H1 (cell line): ENCODE data around the gene MAPRE3. TPM values are rescaled to one million over a fixed set of nuclear protein-coding genes. Genes with fewer than 3 reads are reported as not detected.

Experiments
- CTCF ChIA-PET: fragments of 300-600 bp; sonication (Branson Sonifier 250); formaldehyde crosslinking; loops from one replicate; lab custom pipeline; 2021; ENCODE audit not compliant: partially characterized antibody; lab: Charles Lee
- POLR2A ChIA-PET: fragments of 300-600 bp; sonication (Branson Sonifier 250); formaldehyde crosslinking; loops from one replicate; lab custom pipeline; 2021; ENCODE audit warnings: inconsistent platforms; ENCODE audit not compliant: partially characterized antibody; lab: Charles Lee
- DNase-seq, 2 experiments: peaks; one replicate each; pipeline versions ENCODE4 v3.0.0 to v3.0.0-alpha.2; 2010 to 2022; ENCODE audit warnings: low spot score in 2 of 2, low read depth in 1 of 2, mixed read lengths in 1 of 2
- FAIRE-seq: peaks from 2 replicates; lab custom pipeline; 2011; peaks lifted over from hg19 to GRCh38; lab: Jason Lieb, UNC
- H2AFZ ChIP-seq: 2 replicates; pipeline ENCODE4 v1.8.1; 2012; ENCODE audit warnings: low read length, inconsistent platforms
- H2AK5ac ChIP-seq: 2 replicates; pipeline ENCODE4 v1.6.1; 2013; ENCODE audit warnings: low read depth, low read length
- H2BK120ac ChIP-seq: replicated peaks from 2 replicates; pipeline ENCODE3; 2013; ENCODE audit warnings: low read depth, low read length, inconsistent platforms
- H2BK12ac ChIP-seq: 2 replicates; pipeline ENCODE4 v1.6.1; 2013; ENCODE audit warnings: low read depth, low read length
- H2BK15ac ChIP-seq: 2 replicates; pipeline ENCODE4 v1.6.1; 2013; ENCODE audit warnings: low read length
- H2BK20ac ChIP-seq: 2 replicates; pipeline ENCODE4 v1.6.1; 2013; ENCODE audit warnings: low read length
- H2BK5ac ChIP-seq: 2 replicates; pipeline ENCODE4 v1.6.1; 2013; ENCODE audit warnings: low read depth, low read length
- H3K14ac ChIP-seq: 2 replicates; pipeline ENCODE4 v1.6.1; 2013; ENCODE audit warnings: inconsistent platforms; ENCODE audit not compliant: insufficient read length
- H3K18ac ChIP-seq: 2 replicates; pipeline ENCODE4 v1.6.1; 2013; ENCODE audit warnings: low read length; ENCODE audit errors: extremely low read depth
- H3K23ac ChIP-seq: 2 replicates; pipeline ENCODE4 v1.6.1; 2013; ENCODE audit warnings: inconsistent platforms; ENCODE audit not compliant: insufficient read length
- H3K23me2 ChIP-seq: 2 replicates; pipeline ENCODE4 v1.6.1; 2013; ENCODE audit warnings: low read depth, low read length
- H3K27ac ChIP-seq: 2 replicates; pipeline ENCODE4 v1.6.1; 2011; ENCODE audit warnings: low read depth, low read length, inconsistent platforms
- H3K27me3 ChIP-seq, 4 experiments: replicated peaks in 1 of 4; 1 replicate in 1 of 4; 2 replicates in 3 of 4; pipeline versions ENCODE4 v1.6.1 to v1.8.1; 2011 to 2013; ENCODE audit warnings: low read length in 3 of 4, mild to moderate bottlenecking in 3 of 4, inconsistent platforms in 2 of 4, mixed read lengths in 2 of 4, moderate library complexity in 1 of 4; ENCODE audit not compliant: control insufficient read depth in 3 of 4, insufficient read depth in 3 of 4; ENCODE audit errors: extremely low read depth in 1 of 4
- H3K36me3 ChIP-seq, 4 experiments: 2 replicates each; pipeline versions ENCODE4 v1.6.1 to v1.8.1; 2011 to 2013; ENCODE audit warnings: mild to moderate bottlenecking in 4 of 4, low read length in 3 of 4, moderate library complexity in 2 of 4, control low read depth in 1 of 4, inconsistent platforms in 1 of 4; ENCODE audit not compliant: insufficient read depth in 4 of 4, control insufficient read depth in 2 of 4
- H3K4ac ChIP-seq: replicated peaks from 2 replicates; pipeline ENCODE3; 2013; ENCODE audit warnings: low read length, low read depth, mixed read lengths, inconsistent platforms; ENCODE audit not compliant: insufficient read length
- H3K4me1 ChIP-seq, 4 experiments: replicated peaks in 1 of 4; 1 replicate in 1 of 4; 2 replicates in 3 of 4; pipeline versions ENCODE4 v1.6.1 to v1.8.1; 2011 to 2013; ENCODE audit warnings: low read length in 3 of 4, inconsistent platforms in 2 of 4, mixed read lengths in 1 of 4; ENCODE audit not compliant: insufficient read depth in 4 of 4, control insufficient read depth in 3 of 4
- H3K4me2 ChIP-seq, 2 experiments: 2 replicates each; pipeline versions ENCODE4 v1.6.1 to v1.8.1; 2011 to 2013; ENCODE audit warnings: low read depth in 2 of 2, low read length in 2 of 2, control low read depth in 1 of 2, inconsistent platforms in 1 of 2, mild to moderate bottlenecking in 1 of 2; ENCODE audit not compliant: insufficient read depth in 1 of 2
- H3K4me3 ChIP-seq, 4 experiments: fragments of 200-600, 300-600 bp in 1 of 4; sonication (generic), shearing (Covaris generic), sonication (Bioruptor Twin) in 1 of 4; 2 replicates each; pipeline versions ENCODE4 v1.5.1 to v1.8.1; 2011 to 2016; ENCODE audit warnings: low read length in 4 of 4, low read depth in 3 of 4, control low read depth in 2 of 4, inconsistent platforms in 2 of 4, mild to moderate bottlenecking in 2 of 4, mixed read lengths in 1 of 4, moderate library complexity in 1 of 4; ENCODE audit not compliant: insufficient read depth in 2 of 4; ENCODE audit errors: extremely low read depth in 1 of 4
- H3K56ac ChIP-seq: replicated peaks from 2 replicates; pipeline ENCODE3; 2013; ENCODE audit warnings: low read depth, mild to moderate bottlenecking, mixed read lengths, low read length, inconsistent platforms; ENCODE audit not compliant: insufficient read length
- H3K79me1 ChIP-seq: 2 replicates; pipeline ENCODE4 v1.6.1; 2013; ENCODE audit warnings: low read depth, low read length, control low read depth
- H3K79me2 ChIP-seq, 2 experiments: 2 replicates each; pipeline versions ENCODE4 v1.6.1 to v1.8.1; 2012 to 2013; ENCODE audit warnings: low read length in 2 of 2, mild to moderate bottlenecking in 2 of 2, inconsistent platforms in 1 of 2; ENCODE audit not compliant: insufficient read depth in 2 of 2, control insufficient read depth in 1 of 2
- H3K9ac ChIP-seq, 4 experiments: replicated peaks in 1 of 4; 1 replicate in 1 of 4; 2 replicates in 3 of 4; pipeline versions ENCODE4 v1.6.1 to v1.8.1; 2011 to 2013; ENCODE audit warnings: low read depth in 3 of 4, low read length in 3 of 4, control low read depth in 2 of 4, mild to moderate bottlenecking in 2 of 4, moderate library complexity in 2 of 4, inconsistent platforms in 1 of 4; ENCODE audit errors: extremely low read depth in 1 of 4
- H3K9me3 ChIP-seq, 2 experiments: 2 replicates each; pipeline versions ENCODE4 v1.6.1 to v1.8.1; 2012 to 2013; ENCODE audit warnings: mild to moderate bottlenecking in 2 of 2, moderate library complexity in 2 of 2, control low read depth in 1 of 2, inconsistent platforms in 1 of 2, low read depth in 1 of 2, low read length in 1 of 2, mixed read lengths in 1 of 2; ENCODE audit not compliant: insufficient read depth in 2 of 2
- H4K20me1 ChIP-seq, 2 experiments: replicated peaks in 1 of 2; 2 replicates each; pipeline versions ENCODE3 to v1.8.1; 2011 to 2013; ENCODE audit warnings: inconsistent platforms in 2 of 2, low read length in 2 of 2, mild to moderate bottlenecking in 1 of 2; ENCODE audit not compliant: insufficient read depth in 2 of 2, control insufficient read depth in 1 of 2
- H4K5ac ChIP-seq: 2 replicates; pipeline ENCODE4 v1.6.1; 2013; ENCODE audit warnings: low read length, low read depth, mixed read lengths, inconsistent platforms; ENCODE audit not compliant: insufficient read length
- H4K8ac ChIP-seq: 2 replicates; pipeline ENCODE4 v1.8.0; 2013; ENCODE audit warnings: mild to moderate bottlenecking, moderate library complexity, low read length, inconsistent platforms; ENCODE audit not compliant: insufficient read depth; ENCODE audit errors: extremely low read depth
- H4K91ac ChIP-seq: replicated peaks from 2 replicates; pipeline ENCODE3; 2013; ENCODE audit warnings: low read length, mixed read lengths, inconsistent platforms; ENCODE audit not compliant: insufficient read length
- GABPA ChIP-seq: IDR thresholded peaks from 2 replicates; pipeline ENCODE4 v1.6.1; 2011; ENCODE audit warnings: mild to moderate bottlenecking, low read length, moderate library complexity, borderline replicate concordance; ENCODE audit not compliant: insufficient read depth
- RFX5 ChIP-seq: IDR thresholded peaks from 2 replicates; pipeline ENCODE4 v1.6.1; 2011; ENCODE audit warnings: low read depth, low read length, improper control_type of control experiment, borderline replicate concordance
- SAP30 ChIP-seq: fragments of 300-600 bp; sonication (generic); IDR thresholded peaks from 2 replicates; pipeline ENCODE4 v1.7.1; 2012; ENCODE audit warnings: low read length, moderate library complexity, mild to moderate bottlenecking, inconsistent platforms; ENCODE audit not compliant: insufficient read depth, insufficient replicate concordance
- SIN3A ChIP-seq, 2 experiments: IDR thresholded peaks in 1 of 2; conservative IDR thresholded peaks in 1 of 2; 2 replicates each; pipeline ENCODE4 v1.6.1; 2011 to 2012; ENCODE audit warnings: low read length in 2 of 2, improper control_type of control experiment in 1 of 2, low read depth in 1 of 2, mild to moderate bottlenecking in 1 of 2
- WGBS, 2 experiments: shearing (Covaris generic) in 1 of 2; methylation state at CpG; one replicate each; pipeline versions ENCODE4 v1.1.6 to v1.1.7; 2013 to 2015; ENCODE audit warnings: low lambda C conversion rate in 2 of 2, mixed read lengths in 2 of 2, inconsistent platforms in 1 of 2, low coverage in 1 of 2, missing lambda C conversion rate in 1 of 2; ENCODE audit not compliant: insufficient replicate concordance in 2 of 2, insufficient coverage in 1 of 2, insufficient read length in 1 of 2; ENCODE audit errors: extremely low coverage in 1 of 2, missing lambda C conversion rate in 1 of 2; 5-methylcytosine and 5-hydroxymethylcytosine counted together
- polyA plus RNA-seq, 7 experiments: library from polyadenylated mRNA; depleted of rRNA in 3 of 7; stranded (reverse) in 5 of 7; unstranded in 2 of 7; fragments of >200 nt in 5 of 7; fragments of 200-250 nt in 2 of 7; gene quantifications; 1 replicate in 5 of 7; 2 replicates in 1 of 7; 4 replicates in 1 of 7; pipeline versions ENCODE4 v1.2.1 to v1.2.3, GENCODE V29; 2011 to 2013; ENCODE audit warnings: missing spikeins in 2 of 7, mixed read lengths in 2 of 7
- total RNA-seq: library from RNA; stranded (reverse); fragmentation: NEBNext Ultra II Directional; extraction: Animal tissue kit (Norgen Biotek cat#: 25700); gene quantifications from 2 replicates; pipeline ENCODE4 v1.2.1, GENCODE V29; 2021
- TF ChIP-seq, protein P1 (sequence below): IDR thresholded peaks from 2 replicates; pipeline ENCODE4 v1.6.1; 2012; ENCODE audit warnings: inconsistent platforms

MAPRE3 gene
- total and polyA plus RNA-seq, 2 of the 8 experiments (the other 6 are each of a cell fraction or from before 2014, with no cell fraction given) = 4.9 to 6.6 TPM

- no peak overlapping the region for H4K91ac ChIP-seq
- CTCF ChIA-PET = interaction anchor here (1.1 to 5.9 kb wide), 5 partner anchors 18 to 247 kb away, joined by 3 to 47 read pairs (median 4); no protein-coding TSS in a partner anchor
- no peak for FAIRE-seq
- POLR2A ChIA-PET = interaction anchor here (0.8 to 0.9 kb wide), 2 partner anchors 8 to 12 kb away, joined by 3 to 6 read pairs; no protein-coding TSS in a partner anchor
- no peak overlapping the region for H3K4ac ChIP-seq
- H3K23ac ChIP-seq = no peak overlapping the region
- no peak overlapping the region for H2BK15ac ChIP-seq
- H3K18ac ChIP-seq = no peak overlapping the region
- no peak overlapping the region for H3K9ac ChIP-seq
- H4K8ac ChIP-seq = no peak overlapping the region
- H2BK20ac ChIP-seq = no peak overlapping the region
- H3K23me2 ChIP-seq = no peaks in the 10 kb centered on the region
- H2BK120ac ChIP-seq = no peak overlapping the region
- H4K20me1 ChIP-seq = no peaks in the 10 kb centered on the region
- H2AFZ ChIP-seq = no peak overlapping the region
- H3K9me3 ChIP-seq = no peaks in the 10 kb centered on the region
- peaks cover 0 to 10% (median 4%) of the 10 kb centered on the region in 4 experiments; a peak in 6 of 7 replicates for H3K4me1 ChIP-seq
- no peak overlapping the region for H4K5ac ChIP-seq
- no peaks in the 10 kb centered on the region for H3K36me3 ChIP-seq
- no peaks in the 10 kb centered on the region for H3K79me1 ChIP-seq
- DNase-seq = no peak
- H2BK5ac ChIP-seq = no peak overlapping the region
- no peak overlapping the region for H2BK12ac ChIP-seq
- no peak overlapping the region for H3K27ac ChIP-seq
- H3K56ac ChIP-seq = no peak overlapping the region
- no peak overlapping the region for H3K4me2 ChIP-seq
- no peak overlapping the region for H2AK5ac ChIP-seq
- 85% methylated on average over 2 of the region's 2 CpGs; no CpG with 5 or more reads in 1 of the 2 experiments for WGBS, 2 experiments
- H3K14ac ChIP-seq = no peak overlapping the region
- H3K79me2 ChIP-seq = no peaks in the 10 kb centered on the region
- no peaks in the 10 kb centered on the region for H3K27me3 ChIP-seq
- H3K4me3 ChIP-seq = no peak overlapping the region
- no peak for TF ChIP-seq SIN3A (conservative IDR thresholded peaks at IDR 0.05 in 1 of 2, IDR thresholded peaks at IDR 0.05 in 1 of 2; ENCODE audit: low read depth in 1 of 2, low read length in 2 of 2)
- TF ChIP-seq, protein P1, sequence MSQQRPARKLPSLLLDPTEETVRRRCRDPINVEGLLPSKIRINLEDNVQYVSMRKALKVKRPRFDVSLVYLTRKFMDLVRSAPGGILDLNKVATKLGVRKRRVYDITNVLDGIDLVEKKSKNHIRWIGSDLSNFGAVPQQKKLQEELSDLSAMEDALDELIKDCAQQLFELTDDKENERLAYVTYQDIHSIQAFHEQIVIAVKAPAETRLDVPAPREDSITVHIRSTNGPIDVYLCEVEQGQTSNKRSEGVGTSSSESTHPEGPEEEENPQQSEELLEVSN = no peak
- no peak for TF ChIP-seq RFX5
- no peak for TF ChIP-seq GABPA
- no peak for TF ChIP-seq SAP30
These were observed 9.3 kb downstream of the MAPRE3 start for GRCh38 chr2:26979741-26980140.
